IMR-90 (cell line): Measurements from ENCODE around the gene ZDHHC8. TPM values are rescaled to one million over a fixed set of nuclear protein-coding genes. Genes with fewer than 3 reads are reported as not detected.

Experiments
- ATAC-seq: fragments of 200-7000 bp; cut with Tn5 transposase; 2 replicates; pipeline ENCODE4 v1.9.1; 2020; ENCODE audit warnings: low read depth, mild to moderate bottlenecking, moderate library complexity
- BruUV-seq: library from RNA; stranded (reverse); fragments of 400-500 nt; replicated peaks from 2 replicates; lab custom pipeline; 2021; lab: Mats Ljungman, UMichigan
- CTCF ChIA-PET: fragments of 300-600 bp; formaldehyde crosslinking; extraction: SDS; loops from one replicate; lab custom pipeline; 2021; ENCODE audit warnings: antibody characterized with exemption; lab: Yijun Ruan, JAX
- POLR2A ChIA-PET: fragments of 300-600 bp; sonication (Branson Sonifier 250); formaldehyde crosslinking; loops from one replicate; lab custom pipeline; 2022; ENCODE audit warnings: antibody characterized with exemption; ENCODE audit not compliant: unreplicated experiment; lab: Charles Lee
- DNase-seq: peaks from one replicate; pipeline ENCODE4 v3.0.0; 2013
- H2AFZ ChIP-seq: replicated peaks from 2 replicates; pipeline ENCODE3; 2013; ENCODE audit warnings: low read length, mild to moderate bottlenecking; ENCODE audit not compliant: poor library complexity
- H2AK5ac ChIP-seq: 2 replicates; pipeline ENCODE4 v1.6.1; 2013; ENCODE audit warnings: low read depth, low read length, inconsistent platforms
- H2AK9ac ChIP-seq: replicated peaks from 2 replicates; pipeline ENCODE3; 2013; ENCODE audit warnings: mild to moderate bottlenecking, low read depth, low read length, moderate library complexity; ENCODE audit not compliant: poor library complexity
- H2BK120ac ChIP-seq: 2 replicates; pipeline ENCODE4 v1.6.1; 2013; ENCODE audit warnings: low read depth, low read length, inconsistent platforms
- H2BK15ac ChIP-seq: 3 replicates; pipeline ENCODE4 v1.6.1; 2013; ENCODE audit warnings: low read depth, low read length, inconsistent platforms
- H2BK20ac ChIP-seq: 2 replicates; pipeline ENCODE4 v1.6.1; 2013; ENCODE audit warnings: low read depth, mild to moderate bottlenecking, inconsistent platforms, low read length, moderate library complexity
- H2BK5ac ChIP-seq: 2 replicates; pipeline ENCODE4 v1.6.1; 2013; ENCODE audit warnings: mild to moderate bottlenecking, low read depth, low read length, inconsistent platforms; ENCODE audit not compliant: poor library complexity, severe bottlenecking
- H3K14ac ChIP-seq: replicated peaks from 2 replicates; pipeline ENCODE4 v1.6.1; 2013; ENCODE audit warnings: low read depth, low read length, inconsistent platforms
- H3K18ac ChIP-seq: 2 replicates; pipeline ENCODE4 v1.6.1; 2013; ENCODE audit warnings: low read depth, low read length, control low read depth
- H3K23ac ChIP-seq: 2 replicates; pipeline ENCODE4 v1.6.1; 2013; ENCODE audit warnings: low read depth, low read length, inconsistent platforms
- H3K27ac ChIP-seq: 2 replicates; pipeline ENCODE4 v1.5.1; 2013; ENCODE audit warnings: mild to moderate bottlenecking, control low read depth, low read length; ENCODE audit not compliant: insufficient read depth
- H3K27me3 ChIP-seq: 2 replicates; pipeline ENCODE4 v1.6.1; 2013; ENCODE audit warnings: low read length; ENCODE audit not compliant: control insufficient read depth, insufficient read depth
- H3K36me3 ChIP-seq: 2 replicates; pipeline ENCODE4 v1.6.1; 2013; ENCODE audit warnings: low read length, mixed read lengths; ENCODE audit not compliant: control insufficient read depth, insufficient read depth
- H3K4ac ChIP-seq: 2 replicates; pipeline ENCODE4 v1.6.1; 2013; ENCODE audit warnings: low read depth, low read length, inconsistent platforms
- H3K4me1 ChIP-seq: 2 replicates; pipeline ENCODE4 v1.6.1; 2013; ENCODE audit warnings: low read length, mixed read lengths; ENCODE audit not compliant: control insufficient read depth, insufficient read depth
- H3K4me2 ChIP-seq: 2 replicates; pipeline ENCODE4 v1.6.1; 2013; ENCODE audit warnings: low read depth, mild to moderate bottlenecking, control low read depth, low read length, moderate library complexity
- H3K4me3 ChIP-seq: 2 replicates; pipeline ENCODE4 v1.5.1; 2013; ENCODE audit warnings: low read depth, mild to moderate bottlenecking, control low read depth, low read length, moderate library complexity; ENCODE audit not compliant: insufficient read depth
- H3K56ac ChIP-seq: 2 replicates; pipeline ENCODE4 v1.6.1; 2013; ENCODE audit warnings: low read length, inconsistent platforms; ENCODE audit not compliant: insufficient read depth; ENCODE audit errors: extremely low read depth
- H3K79me1 ChIP-seq, 2 experiments: 2 replicates each; pipeline ENCODE4 v1.6.1; 2013; ENCODE audit warnings: low read length in 2 of 2, inconsistent platforms in 1 of 2, low read depth in 1 of 2
- H3K9ac ChIP-seq: 2 replicates; pipeline ENCODE4 v1.6.1; 2013; ENCODE audit warnings: low read depth, low read length, control low read depth
- H3K9me1 ChIP-seq: 2 replicates; pipeline ENCODE4 v1.6.1; 2013; ENCODE audit warnings: low read length, inconsistent platforms; ENCODE audit not compliant: insufficient read depth
- H3K9me3 ChIP-seq: 2 replicates; pipeline ENCODE4 v1.6.1; 2013; ENCODE audit warnings: low read length; ENCODE audit not compliant: control insufficient read depth, insufficient read depth
- H4K20me1 ChIP-seq: 2 replicates; pipeline ENCODE4 v1.6.1; 2013; ENCODE audit warnings: low read length, inconsistent platforms; ENCODE audit not compliant: insufficient read depth
- H4K5ac ChIP-seq: 2 replicates; pipeline ENCODE4 v1.6.1; 2013; ENCODE audit warnings: mild to moderate bottlenecking, low read depth, low read length, control low read depth
- H4K8ac ChIP-seq, 2 experiments: 2 replicates each; pipeline ENCODE4 v1.6.1; 2013; ENCODE audit warnings: low read depth in 2 of 2, low read length in 2 of 2, control low read depth in 1 of 2, inconsistent platforms in 1 of 2
- H4K91ac ChIP-seq: 2 replicates; pipeline ENCODE4 v1.6.1; 2013; ENCODE audit warnings: low read depth, low read length, inconsistent platforms; ENCODE audit not compliant: insufficient read depth
- BHLHE40 ChIP-seq: fragments of 150-350 bp; IDR thresholded peaks from 2 replicates; pipeline ENCODE4 v1.6.1; 2016; ENCODE audit warnings: mild to moderate bottlenecking, low read depth, low read length
- CHD1 ChIP-seq: IDR thresholded peaks from 2 replicates; pipeline ENCODE4 v1.6.1; 2012; ENCODE audit warnings: low read depth, low read length, improper control_type of control experiment
- FOS ChIP-seq: fragments of 150-350 bp; IDR thresholded peaks from 2 replicates; pipeline ENCODE4 v1.6.1; 2016; ENCODE audit warnings: low read depth, low read length
- MAZ ChIP-seq: IDR thresholded peaks from 2 replicates; pipeline ENCODE4 v1.6.1; 2012; ENCODE audit warnings: low read depth, mild to moderate bottlenecking, low read length, improper control_type of control experiment, moderate library complexity, borderline replicate concordance
- MXI1 ChIP-seq: IDR thresholded peaks from 2 replicates; pipeline ENCODE4 v1.6.1; 2012; ENCODE audit warnings: low read depth, mild to moderate bottlenecking, low read length, moderate library complexity, borderline replicate concordance
- POLR2A ChIP-seq: IDR thresholded peaks from 2 replicates; pipeline ENCODE4 v1.6.1; 2012; ENCODE audit warnings: mild to moderate bottlenecking, low read depth, low read length
- RAD21 ChIP-seq: IDR thresholded peaks from 2 replicates; pipeline ENCODE4 v1.6.1; 2012; ENCODE audit warnings: low read length, improper control_type of control experiment
- RCOR1 ChIP-seq: IDR thresholded peaks from 2 replicates; pipeline ENCODE4 v1.6.1; 2012; ENCODE audit warnings: mild to moderate bottlenecking, low read length, improper control_type of control experiment; ENCODE audit not compliant: insufficient replicate concordance
- RFX5 ChIP-seq: IDR thresholded peaks from 2 replicates; pipeline ENCODE4 v1.8.0; 2012; ENCODE audit warnings: low read depth, mild to moderate bottlenecking, low read length, moderate library complexity
- SMC3 ChIP-seq: fragments of 150-350 bp; IDR thresholded peaks from 2 replicates; pipeline ENCODE4 v1.6.1; 2016; ENCODE audit warnings: low read depth, mild to moderate bottlenecking, antibody characterized with exemption, low read length, moderate library complexity
- WGBS, 2 experiments: methylation state at CpG; one replicate each; pipeline versions ENCODE4 v1.1.5 to v1.1.7; 2013; ENCODE audit warnings: missing lambda C conversion rate in 2 of 2; ENCODE audit not compliant: insufficient read length in 1 of 2; ENCODE audit errors: extremely low coverage in 2 of 2; 5-methylcytosine and 5-hydroxymethylcytosine counted together
- dilution Hi-C: fragments of 300-500 bp; cut with HindIII; formaldehyde crosslinking; loops from one replicate; pipeline ENCODE4 v1.14.3; 2018; ENCODE audit warnings: low sequenced_read_pairs; ENCODE audit not compliant: unreplicated experiment
- in situ Hi-C: fragments of 300-500 bp; cut with MboI; formaldehyde crosslinking; loops from 3 replicates; pipeline ENCODE4 v1.14.3; 2019; ENCODE audit warnings: low sequenced_read_pairs, inconsistent platforms, mixed read lengths
- intact Hi-C: fragments of 100-400 bp; cut with micrococcal nuclease; formaldehyde crosslinking; loops from 2 replicates; pipeline ENCODE4 v1.10.0; 2022
- polyA plus RNA-seq, 3 experiments: library from polyadenylated mRNA; depleted of rRNA; stranded (reverse); fragments of >200 nt; gene quantifications; 2 replicates each; pipeline ENCODE4 v1.2.3, GENCODE V29; 2012; ENCODE audit warnings: low replicate concordance in 1 of 3
- total RNA-seq: library from RNA; depleted of rRNA; stranded (reverse); fragments of >200 nt; gene quantifications from 2 replicates; pipeline ENCODE4 v1.2.3, GENCODE V29; 2012
- TF ChIP-seq, protein P1 (sequence below): fragments of 150-350 bp; IDR thresholded peaks from 2 replicates; pipeline ENCODE4 v1.6.1; 2016; ENCODE audit warnings: low read depth, mild to moderate bottlenecking, low read length, moderate library complexity, borderline replicate concordance
- TF ChIP-seq, protein P2 (sequence below): conservative IDR thresholded peaks from 2 replicates; pipeline ENCODE4 v1.5.1; 2012; ENCODE audit warnings: mild to moderate bottlenecking, low read depth, low read length, improper control_type of control experiment

The ZDHHC8 gene
- total and polyA plus RNA-seq, 2 of the 4 experiments (the other 2 are of a cell fraction): 2.5 to 72.6 TPM

DNA sequence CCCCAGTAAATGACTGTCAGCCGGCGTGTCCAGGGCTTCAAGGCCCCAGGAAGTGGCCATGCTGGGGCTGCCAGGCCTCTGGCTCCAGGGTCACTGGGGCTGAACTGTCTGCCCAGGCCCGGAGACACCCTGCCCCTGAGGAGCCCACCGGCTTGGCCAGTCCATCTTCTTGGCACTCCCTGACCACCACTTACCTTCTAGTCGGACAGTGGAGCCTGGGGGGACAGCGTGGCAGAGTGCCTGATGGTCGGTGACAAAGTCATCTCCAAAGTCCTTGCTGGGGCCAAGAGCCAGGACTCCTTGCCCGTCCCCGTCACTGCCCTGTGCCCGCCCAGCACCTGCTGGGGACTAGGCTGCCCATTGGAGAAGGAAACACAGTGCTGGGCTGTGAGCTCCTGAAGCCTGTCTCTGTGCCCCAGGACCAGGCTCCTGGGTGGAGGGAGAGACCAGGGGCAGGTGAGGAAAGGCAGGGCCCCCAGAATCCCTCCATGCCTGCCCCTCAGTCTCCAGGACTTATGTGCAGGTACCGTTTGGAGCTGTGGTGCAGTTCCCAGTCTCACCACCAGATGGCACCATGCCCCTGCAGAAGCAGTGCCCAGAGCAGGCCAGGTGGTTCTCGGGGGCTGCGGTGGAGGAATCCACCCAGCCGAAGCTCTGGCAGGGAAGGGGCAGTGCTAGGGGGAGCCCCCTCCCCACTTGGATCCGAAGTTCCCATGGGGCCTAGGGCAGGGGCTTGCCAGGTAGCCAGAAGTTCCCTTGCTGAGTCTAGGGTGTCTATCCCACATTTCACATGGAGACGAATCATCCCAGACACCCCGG is 25.2 kb downstream of the ZDHHC8 start (continued):
- no peak for TF ChIP-seq RFX5
- peak; percentile 43; the same call in 1 of the 2 replicates for TF ChIP-seq POLR2A
- no peak for TF ChIP-seq CHD1

DNA sequence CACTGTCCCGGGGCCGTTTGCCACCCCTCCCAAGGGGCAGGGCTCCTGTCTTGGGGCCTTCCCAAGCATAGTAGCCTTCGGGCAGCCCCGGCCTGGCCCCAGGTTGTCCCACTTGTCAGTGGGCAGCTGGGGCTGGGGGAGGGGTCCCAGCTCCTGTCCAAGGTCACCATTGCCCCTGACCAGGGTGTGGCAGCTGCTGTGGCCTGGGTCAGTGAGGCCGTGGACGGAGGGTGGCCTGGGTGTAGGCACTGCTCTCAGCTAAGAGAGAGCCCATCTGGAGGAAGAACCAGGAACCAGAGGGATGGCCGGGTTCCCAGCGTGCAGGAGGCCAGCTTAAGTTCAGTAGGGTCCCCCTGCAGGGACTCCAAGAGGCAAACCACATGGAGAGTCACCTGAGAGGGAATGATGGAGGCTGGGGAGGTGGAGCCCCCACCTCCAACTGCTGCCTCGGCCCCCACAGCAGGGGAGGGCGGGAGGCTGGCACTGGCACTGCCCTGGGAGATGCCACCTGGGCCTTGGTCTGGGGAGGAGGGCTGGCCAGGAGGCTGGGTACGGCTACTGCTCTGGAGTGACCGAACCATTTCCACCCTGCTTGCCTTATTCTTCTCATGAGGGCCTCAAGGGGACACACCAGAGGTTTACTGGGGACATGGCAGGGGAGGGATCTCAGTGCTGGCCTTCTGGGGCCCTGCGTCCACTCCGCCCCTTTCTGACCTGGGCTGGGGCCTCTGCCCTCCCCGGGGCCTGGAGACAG is 26.0 kb downstream of the ZDHHC8 start:
- Histone ChIP-seq H3K23ac (no peak overlapping the region), H2AFZ (no peak overlapping the region), H3K79me1 (no peaks in the 10 kb centered on the region), H2BK15ac (no peak overlapping the region), H3K36me3 (no peaks in the 10 kb centered on the region), H4K8ac (no peak overlapping the region), H2BK5ac (no peak overlapping the region), H2BK20ac (no peak overlapping the region), H4K20me1 (peaks cover 11% of the 10 kb centered on the region; the same call in 1 of the 2 replicates), H3K27ac (no peak overlapping the region), H3K27me3 (peaks cover 13% of the 10 kb centered on the region), H3K9ac (no peak overlapping the region), H4K91ac (no peak overlapping the region), H4K5ac (no peak overlapping the region), H3K56ac (no peak overlapping the region), H2AK5ac (no peak overlapping the region), H3K4ac (no peak overlapping the region), H3K9me1 (no peaks in the 10 kb centered on the region), H2BK120ac (no peak overlapping the region), H3K9me3 (no peaks in the 10 kb centered on the region), H3K4me2 (no peak overlapping the region), H3K4me3 (no peak overlapping the region), H3K18ac (no peak overlapping the region), H2AK9ac (no peak overlapping the region), H3K14ac (no peak overlapping the region), H3K4me1 (peaks cover 6% of the 10 kb centered on the region)
- ChIA-PET POLR2A (no interaction called here), CTCF (interaction anchor here (0.6 to 1.5 kb wide), 2 partner anchors 129 to 236 kb away, joined by 3 read pairs; no protein-coding TSS in a partner anchor)
- in situ Hi-C loops: loop anchor here (5.0 to 10.0 kb wide), 2 partner anchors 135 to 297 kb away; no protein-coding TSS in a partner anchor
- intact Hi-C loops: loop anchor here (1.0 to 5.0 kb wide), 3 partner anchors 111 to 300 kb away; partner anchors contain the start of gene RTN4R
- BruUV-seq: no TSS peak
- WGBS, 2 experiments: 40% methylated on average over 1 of the region's 15 CpGs; no CpG with 5 or more reads in 1 of the 2 experiments
- dilution Hi-C loops: no loop called here
- DNase-seq (no peak), ATAC-seq (no peak)
- TF ChIP-seq SMC3: no peak
- TF ChIP-seq, protein P1, sequence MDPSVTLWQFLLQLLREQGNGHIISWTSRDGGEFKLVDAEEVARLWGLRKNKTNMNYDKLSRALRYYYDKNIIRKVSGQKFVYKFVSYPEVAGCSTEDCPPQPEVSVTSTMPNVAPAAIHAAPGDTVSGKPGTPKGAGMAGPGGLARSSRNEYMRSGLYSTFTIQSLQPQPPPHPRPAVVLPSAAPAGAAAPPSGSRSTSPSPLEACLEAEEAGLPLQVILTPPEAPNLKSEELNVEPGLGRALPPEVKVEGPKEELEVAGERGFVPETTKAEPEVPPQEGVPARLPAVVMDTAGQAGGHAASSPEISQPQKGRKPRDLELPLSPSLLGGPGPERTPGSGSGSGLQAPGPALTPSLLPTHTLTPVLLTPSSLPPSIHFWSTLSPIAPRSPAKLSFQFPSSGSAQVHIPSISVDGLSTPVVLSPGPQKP: no peak
- TF ChIP-seq CHD1: no peak
- no peak for TF ChIP-seq RAD21
- no peak for TF ChIP-seq MAZ
- TF ChIP-seq, protein P2, sequence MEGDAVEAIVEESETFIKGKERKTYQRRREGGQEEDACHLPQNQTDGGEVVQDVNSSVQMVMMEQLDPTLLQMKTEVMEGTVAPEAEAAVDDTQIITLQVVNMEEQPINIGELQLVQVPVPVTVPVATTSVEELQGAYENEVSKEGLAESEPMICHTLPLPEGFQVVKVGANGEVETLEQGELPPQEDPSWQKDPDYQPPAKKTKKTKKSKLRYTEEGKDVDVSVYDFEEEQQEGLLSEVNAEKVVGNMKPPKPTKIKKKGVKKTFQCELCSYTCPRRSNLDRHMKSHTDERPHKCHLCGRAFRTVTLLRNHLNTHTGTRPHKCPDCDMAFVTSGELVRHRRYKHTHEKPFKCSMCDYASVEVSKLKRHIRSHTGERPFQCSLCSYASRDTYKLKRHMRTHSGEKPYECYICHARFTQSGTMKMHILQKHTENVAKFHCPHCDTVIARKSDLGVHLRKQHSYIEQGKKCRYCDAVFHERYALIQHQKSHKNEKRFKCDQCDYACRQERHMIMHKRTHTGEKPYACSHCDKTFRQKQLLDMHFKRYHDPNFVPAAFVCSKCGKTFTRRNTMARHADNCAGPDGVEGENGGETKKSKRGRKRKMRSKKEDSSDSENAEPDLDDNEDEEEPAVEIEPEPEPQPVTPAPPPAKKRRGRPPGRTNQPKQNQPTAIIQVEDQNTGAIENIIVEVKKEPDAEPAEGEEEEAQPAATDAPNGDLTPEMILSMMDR: no peak
- TF ChIP-seq MXI1: no peak
- no peak for TF ChIP-seq BHLHE40
- no peak for TF ChIP-seq FOS
- TF ChIP-seq RCOR1: no peak
